HG02970 (cell line): ENCODE results near the gene MSMB.
"Not testable (repeated sequence)": the region's sequence is repeated elsewhere in the genome, so short reads cannot be mapped to it uniquely, and the experiment has no call there.

Experiments used
- ATAC-seq: cut with Tn5 transposase; IDR thresholded peaks from one replicate; pipeline ENCODE4 v1.9.1; 2021; ENCODE audit warnings: mild to moderate bottlenecking, moderate library complexity, moderate number of reproducible peaks; ENCODE audit not compliant: unreplicated experiment, low FRiP score

The MSMB gene

GRCh38 chr10:46070749-46071148 is 24.7 kb upstream of the MSMB start:
- ATAC-seq = no peak

DNA sequence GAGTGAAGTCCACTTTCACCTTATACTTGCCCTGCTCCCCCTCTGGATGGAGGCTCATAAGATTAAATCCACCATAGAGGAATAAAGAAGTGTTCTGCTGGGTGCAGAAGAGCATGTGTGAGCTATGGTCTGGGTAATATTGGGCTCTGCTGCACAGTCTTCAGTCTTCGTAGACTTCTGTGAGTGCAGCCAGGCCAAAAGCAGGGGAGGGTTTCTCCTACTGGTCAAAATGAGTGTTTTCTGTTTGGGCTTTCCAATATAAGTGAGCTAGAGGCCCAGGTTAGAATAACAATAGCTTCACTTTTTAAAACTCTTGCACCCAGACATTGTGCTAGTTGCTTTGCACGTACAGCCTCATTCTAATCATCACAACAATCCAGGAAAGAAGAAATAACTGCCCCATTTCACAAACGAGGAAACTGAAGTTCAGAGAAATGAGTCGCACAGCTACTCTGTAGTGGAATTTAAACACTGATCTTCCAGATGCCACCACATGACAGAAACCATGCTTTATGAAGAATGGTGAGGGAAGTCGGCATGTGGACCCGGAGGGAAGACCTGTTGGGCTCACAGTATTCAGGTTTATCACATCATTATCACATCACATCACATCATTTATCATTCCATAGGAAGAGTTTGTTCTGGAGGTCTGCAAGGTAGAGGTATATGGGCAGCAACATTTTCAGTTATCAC is 23.8 kb upstream of the MSMB start:
- no peak for ATAC-seq

DNA sequence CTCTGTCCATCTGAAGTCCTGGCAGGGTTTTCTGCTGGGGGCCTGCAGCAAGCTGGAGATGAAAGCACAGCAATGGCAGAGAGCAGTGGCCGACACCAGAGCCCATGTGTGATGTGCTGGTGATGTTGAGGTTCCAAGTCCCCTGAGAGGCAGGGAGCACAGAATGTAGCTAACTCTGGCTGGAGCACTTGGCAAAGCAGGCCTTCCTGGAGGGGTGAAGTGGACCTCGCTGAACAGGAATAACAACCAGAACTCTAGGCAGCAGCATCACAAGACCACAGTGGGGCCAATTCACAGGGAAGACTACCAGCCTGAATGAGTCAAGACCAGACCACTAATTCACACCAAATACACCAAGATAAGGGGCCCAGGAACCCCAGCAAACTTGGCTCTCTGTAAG is 22.8 kb upstream of the MSMB start:
- no peak for ATAC-seq

GRCh38 chr10:46068117-46068516 is 22.0 kb upstream of the MSMB start:
- no peak for ATAC-seq

DNA sequence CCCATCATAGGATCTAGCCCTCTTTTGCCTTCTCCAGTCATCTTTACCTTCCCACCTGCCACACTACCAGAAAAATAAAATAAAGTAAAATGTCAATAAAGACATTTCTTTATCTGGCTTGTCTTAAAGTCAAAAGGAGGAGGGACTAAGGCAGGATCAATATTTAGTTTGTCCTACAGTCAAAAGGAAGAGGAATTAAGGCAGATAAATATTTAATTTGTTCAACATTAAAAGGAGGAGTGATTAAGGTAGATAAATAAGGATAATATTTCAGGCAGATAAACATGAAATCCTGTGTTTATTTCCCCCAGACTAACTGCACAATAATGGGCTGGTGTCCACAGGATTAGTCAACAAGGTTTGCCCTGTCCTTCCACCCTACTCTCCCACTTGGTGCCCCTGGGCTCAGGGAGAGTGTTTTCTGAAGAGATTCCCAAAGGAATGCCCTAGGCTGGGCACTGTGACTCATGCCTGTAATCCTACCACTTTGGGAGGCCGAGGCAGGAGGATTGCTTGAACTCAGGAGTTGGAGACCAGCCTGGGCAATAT is 18.3 kb upstream of the MSMB start:
- ATAC-seq = no peak

GRCh38 chr10:46062723-46063428 is 16.8 kb upstream of the MSMB start:
- no peak for ATAC-seq

- no peak for ATAC-seq
Observed at GRCh38 chr10:46060706-46061105, 14.6 kb upstream of the MSMB start.

DNA sequence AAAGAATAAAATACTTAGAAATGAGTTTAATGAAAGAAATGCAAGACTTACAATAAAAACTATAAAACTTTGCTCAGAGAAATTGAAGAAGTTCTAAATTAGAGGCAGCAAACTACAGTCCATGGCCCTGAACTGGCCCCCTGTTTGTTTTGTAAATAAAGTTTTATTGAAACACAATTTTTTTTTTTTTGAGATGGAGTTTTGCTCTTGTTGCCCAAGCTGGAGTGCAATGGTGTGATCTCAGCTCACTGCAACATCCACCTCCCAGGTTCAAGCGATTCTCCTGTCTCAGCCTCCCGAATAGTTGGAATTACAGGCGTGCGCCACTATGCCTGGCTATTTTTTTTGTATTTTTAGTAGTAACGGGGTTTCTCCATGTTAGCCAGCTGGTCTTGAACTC is 11.9 kb upstream of the MSMB start:
- ATAC-seq = not testable (repeated sequence)

DNA sequence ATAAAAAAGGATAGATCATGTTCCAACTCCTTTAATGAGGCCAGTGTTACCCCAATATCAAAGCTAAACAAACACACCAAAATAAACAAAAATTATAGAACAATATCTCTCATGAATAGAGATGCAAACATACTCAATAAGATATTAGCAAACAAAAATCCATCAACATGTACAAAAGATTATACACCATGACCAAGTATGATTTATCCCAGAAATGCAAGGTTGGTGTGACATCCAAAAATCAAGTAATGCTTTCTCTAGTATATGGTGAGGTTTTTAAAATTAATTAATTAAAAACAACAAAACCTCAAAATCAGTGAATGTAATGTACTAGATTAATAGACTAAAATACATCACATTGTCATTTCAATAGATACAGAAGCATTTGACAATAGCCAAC is 11.0 kb upstream of the MSMB start:
- no peak for ATAC-seq

DNA sequence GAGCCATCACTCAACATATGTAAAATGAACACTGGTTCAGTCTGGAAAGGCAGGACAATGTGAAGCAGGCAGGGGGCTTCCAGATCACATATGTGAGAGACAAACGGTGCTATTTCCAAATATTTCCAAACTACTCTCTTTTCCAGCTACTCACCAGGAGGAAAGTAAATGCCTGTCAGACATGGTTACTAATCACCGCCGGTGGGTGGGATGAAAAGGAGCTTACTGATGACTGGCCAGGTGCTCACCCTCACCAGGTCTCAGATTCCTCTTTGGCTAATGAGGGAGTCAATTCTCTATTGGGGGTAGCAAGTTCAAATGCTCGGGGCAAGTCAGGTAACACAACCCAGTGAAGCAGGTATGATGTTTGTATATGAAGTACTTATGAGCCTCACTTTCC is 9.7 kb upstream of the MSMB start:
- no peak for ATAC-seq

DNA sequence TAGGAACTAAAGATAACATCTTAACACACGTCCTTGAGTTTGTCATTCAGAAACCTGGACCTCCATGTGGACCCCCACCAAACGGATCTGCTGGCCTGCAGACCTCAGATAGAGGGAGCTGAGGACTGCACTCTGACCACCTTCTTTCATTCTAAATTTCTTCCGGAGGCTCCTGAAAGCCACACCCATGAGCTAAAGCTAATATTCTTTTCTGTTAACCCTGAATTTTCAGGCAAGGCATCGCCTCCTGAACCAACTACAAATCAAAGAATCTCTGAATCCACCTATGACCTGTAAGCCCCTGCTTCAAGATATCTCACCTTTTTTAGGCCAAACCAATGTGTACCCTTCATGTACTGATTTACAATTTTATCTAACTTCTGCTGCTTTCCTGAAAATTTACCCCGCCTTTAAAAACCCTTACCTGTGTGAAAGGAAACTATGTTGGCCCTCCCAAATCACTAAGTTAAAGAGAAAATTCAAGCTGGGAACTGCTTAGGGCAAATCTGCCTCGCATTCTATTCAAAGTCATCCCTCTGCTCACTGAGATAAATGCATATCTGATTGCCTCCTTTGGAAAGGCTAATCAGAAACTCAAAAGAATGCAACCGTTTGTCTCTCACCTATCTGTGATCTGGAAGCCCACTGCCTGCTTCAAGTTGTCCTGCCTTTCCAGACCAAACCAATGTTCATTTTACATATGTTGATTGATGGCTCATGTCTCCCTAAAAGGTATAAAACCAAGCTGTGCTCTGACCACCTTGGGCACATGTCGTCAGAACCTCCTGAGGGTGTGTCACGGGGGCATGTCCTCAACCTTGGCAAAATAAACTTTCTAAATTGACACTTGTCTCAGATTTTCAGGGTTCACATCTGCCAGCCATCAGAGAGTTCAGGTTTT is 7.7 kb upstream of the MSMB start:
- ATAC-seq = no peak

GRCh38 chr10:46052791-46053375 is 6.8 kb upstream of the MSMB start:
- ATAC-seq = no peak

GRCh38 chr10:46052057-46052790 is 6.2 kb upstream of the MSMB start:
- no peak for ATAC-seq

GRCh38 chr10:46050941-46051623 is 5.0 kb upstream of the MSMB start:
- ATAC-seq = no peak

DNA sequence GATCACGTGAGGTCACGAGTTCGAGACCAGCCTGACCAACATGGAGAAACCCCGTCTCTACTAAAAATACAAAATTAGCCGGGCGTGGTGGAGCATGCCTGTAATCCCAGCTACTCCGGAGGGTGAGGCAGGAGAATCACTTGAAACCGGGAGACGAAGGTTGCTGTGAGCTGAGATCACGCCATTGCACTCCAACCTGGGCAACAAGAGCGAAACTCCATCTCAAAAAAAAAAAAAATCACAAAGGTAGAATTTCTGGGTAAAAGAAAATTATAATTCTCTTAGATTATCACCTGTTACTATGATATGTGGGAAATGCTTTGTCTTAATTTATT is 3.4 kb upstream of the MSMB start:
- not testable (repeated sequence) for ATAC-seq

GRCh38 chr10:46048152-46048551 is 2.1 kb upstream of the MSMB start:
- ATAC-seq = no peak

DNA sequence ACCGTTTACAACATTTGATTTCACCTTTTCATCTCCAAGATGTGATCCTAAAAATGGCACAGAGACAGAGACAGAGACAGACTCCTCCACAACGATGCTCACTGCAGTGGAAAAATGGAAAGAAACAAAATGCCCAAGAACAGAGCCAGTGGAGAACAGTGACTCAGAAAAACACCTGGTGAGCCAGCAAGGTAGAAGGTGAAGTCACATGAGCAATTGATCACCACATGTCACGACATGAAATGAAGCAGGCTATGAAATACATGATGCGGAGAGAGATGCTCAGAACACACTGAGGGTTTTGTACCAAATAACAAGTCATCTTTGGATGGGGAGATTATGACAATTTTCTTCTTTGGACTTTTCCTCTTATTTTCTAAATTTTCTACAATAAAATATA is 3.5 kb downstream of the MSMB start:
- no peak for ATAC-seq

GRCh38 chr10:46040004-46040403 is 6.1 kb downstream of the MSMB start:
- ATAC-seq = no peak

DNA sequence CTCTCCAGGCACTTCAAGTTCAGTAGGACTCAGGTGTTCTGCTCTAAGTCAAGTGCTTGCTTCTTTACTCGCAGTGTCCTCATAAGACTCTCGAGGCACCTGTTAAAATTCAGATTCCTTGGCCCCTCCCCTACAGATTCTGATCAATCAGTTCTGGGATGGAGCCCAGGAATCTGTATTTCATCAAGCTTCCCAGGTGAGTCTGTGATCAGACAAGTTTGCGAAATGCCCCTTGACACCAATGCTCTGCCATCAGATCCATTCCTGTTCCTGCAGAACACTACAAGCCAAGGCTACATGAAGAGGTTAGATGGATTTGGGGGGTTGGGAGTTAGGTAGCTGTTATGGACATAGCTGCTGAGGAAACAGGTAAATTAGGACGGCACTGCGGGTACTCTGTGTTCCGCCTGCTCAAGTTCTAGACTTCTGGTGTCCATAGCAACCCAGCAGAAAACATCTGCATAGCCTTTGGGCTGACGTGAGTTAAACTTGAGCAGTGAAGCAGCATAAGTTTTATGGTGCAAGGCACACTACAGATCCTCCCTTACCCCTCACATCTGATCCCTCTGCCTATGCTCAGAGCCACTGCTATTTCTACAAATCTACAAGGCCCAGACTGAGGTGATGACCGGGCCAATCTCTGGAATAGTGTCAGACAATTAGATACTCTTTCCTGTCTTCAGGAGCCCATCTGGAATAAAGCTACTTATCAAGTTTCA is 8.8 kb downstream of the MSMB start:
- no peak for ATAC-seq
